Measurements from ENCODE around the gene ERP44.

- TF ChIP-seq POLR2AphosphoS5 (IDR thresholded peaks at IDR 0.05; ENCODE audit: low read depth, low read length) = no peak
- no peak for TF ChIP-seq SIN3A (IDR thresholded peaks at IDR 0.05; ENCODE audit: borderline replicate concordance, insufficient read depth, low read length)
- no peak for TF ChIP-seq REST (IDR thresholded peaks at IDR 0.05; ENCODE audit: insufficient read depth in 1 of 2, low read depth in 2 of 2, low read length in 2 of 2)
- no peak for TF ChIP-seq TAF1 (IDR thresholded peaks at IDR 0.05; ENCODE audit: borderline replicate concordance, insufficient read depth, low read length)
- no peak for TF ChIP-seq FOXP2 (optimal IDR thresholded peaks at IDR 0.05; ENCODE audit: borderline replicate concordance, extremely low read depth, extremely low read length, insufficient read depth)
These were observed 32.4 kb upstream of the ERP44 start for GRCh38 chr9:100131216-100131615.
